ENCODE data around the gene RFX2.

GRCh38 chr19:6138066-6138465 is 27.8 kb upstream of the RFX2 start:
- TF ChIP-seq ZBTB43 (CRISPR knock-in tag; IDR thresholded peaks at IDR 0.05) (no peak), CTCF (IDR thresholded peaks at IDR 0.05) (no peak), SP1 (CRISPR knock-in tag; conservative IDR thresholded peaks at IDR 0.05) (no peak), FOXP4 (CRISPR knock-in tag; IDR thresholded peaks at IDR 0.05) (no peak), USF2 (CRISPR knock-in tag; IDR thresholded peaks at IDR 0.05) (no peak)

All from WTC11 (cell line).